HL-60 (cell line): ENCODE results near the gene WT1.

Experiments used
- CTCF ChIP-seq: IDR thresholded peaks from one replicate; pipeline ENCODE4 v1.5.1; 2011; ENCODE audit warnings: low read length, control low read depth, inconsistent platforms; ENCODE audit not compliant: insufficient read depth
- GABPA ChIP-seq: IDR thresholded peaks from 2 replicates; pipeline ENCODE4 v1.6.1; 2012; ENCODE audit warnings: low read depth
- POLR2AphosphoS5 ChIP-seq: IDR thresholded peaks from 2 replicates; pipeline ENCODE4 v1.6.1; 2012; ENCODE audit warnings: low read depth
- SPI1 ChIP-seq: IDR thresholded peaks from 2 replicates; pipeline ENCODE4 v1.6.1; 2012; ENCODE audit warnings: low read depth, mild to moderate bottlenecking, borderline replicate concordance
- TF ChIP-seq, protein P1 (sequence below): IDR thresholded peaks from 2 replicates; pipeline ENCODE4 v1.6.1; 2012; ENCODE audit warnings: low read depth; ENCODE audit not compliant: insufficient replicate concordance

GRCh38 chr11:32344946-32345345 lies 90.4 kb downstream of the WT1 start:
- TF ChIP-seq CTCF (no peak), POLR2AphosphoS5 (no peak), GABPA (no peak), SPI1 (no peak)
- TF ChIP-seq, protein P1, sequence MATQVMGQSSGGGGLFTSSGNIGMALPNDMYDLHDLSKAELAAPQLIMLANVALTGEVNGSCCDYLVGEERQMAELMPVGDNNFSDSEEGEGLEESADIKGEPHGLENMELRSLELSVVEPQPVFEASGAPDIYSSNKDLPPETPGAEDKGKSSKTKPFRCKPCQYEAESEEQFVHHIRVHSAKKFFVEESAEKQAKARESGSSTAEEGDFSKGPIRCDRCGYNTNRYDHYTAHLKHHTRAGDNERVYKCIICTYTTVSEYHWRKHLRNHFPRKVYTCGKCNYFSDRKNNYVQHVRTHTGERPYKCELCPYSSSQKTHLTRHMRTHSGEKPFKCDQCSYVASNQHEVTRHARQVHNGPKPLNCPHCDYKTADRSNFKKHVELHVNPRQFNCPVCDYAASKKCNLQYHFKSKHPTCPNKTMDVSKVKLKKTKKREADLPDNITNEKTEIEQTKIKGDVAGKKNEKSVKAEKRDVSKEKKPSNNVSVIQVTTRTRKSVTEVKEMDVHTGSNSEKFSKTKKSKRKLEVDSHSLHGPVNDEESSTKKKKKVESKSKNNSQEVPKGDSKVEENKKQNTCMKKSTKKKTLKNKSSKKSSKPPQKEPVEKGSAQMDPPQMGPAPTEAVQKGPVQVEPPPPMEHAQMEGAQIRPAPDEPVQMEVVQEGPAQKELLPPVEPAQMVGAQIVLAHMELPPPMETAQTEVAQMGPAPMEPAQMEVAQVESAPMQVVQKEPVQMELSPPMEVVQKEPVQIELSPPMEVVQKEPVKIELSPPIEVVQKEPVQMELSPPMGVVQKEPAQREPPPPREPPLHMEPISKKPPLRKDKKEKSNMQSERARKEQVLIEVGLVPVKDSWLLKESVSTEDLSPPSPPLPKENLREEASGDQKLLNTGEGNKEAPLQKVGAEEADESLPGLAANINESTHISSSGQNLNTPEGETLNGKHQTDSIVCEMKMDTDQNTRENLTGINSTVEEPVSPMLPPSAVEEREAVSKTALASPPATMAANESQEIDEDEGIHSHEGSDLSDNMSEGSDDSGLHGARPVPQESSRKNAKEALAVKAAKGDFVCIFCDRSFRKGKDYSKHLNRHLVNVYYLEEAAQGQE: no peak
